ENCODE measurements around the gene EXOSC10.

- TF ChIP-seq CTCF (IDR thresholded peaks at IDR 0.05) (no peak), POLR2AphosphoS5 (IDR thresholded peaks at IDR 0.05; ENCODE audit: low read depth, low read length) (no peak), NRF1 (IDR thresholded peaks at IDR 0.05; ENCODE audit: low read depth, low read length) (no peak), JUND (IDR thresholded peaks at IDR 0.05) (no peak), FOXM1 (IDR thresholded peaks at IDR 0.05; ENCODE audit: low read depth) (no peak), REST (IDR thresholded peaks at IDR 0.05; ENCODE audit: low read depth, low read length) (no peak), ZBTB33 (IDR thresholded peaks at IDR 0.05; ENCODE audit: borderline replicate concordance, low read depth) (no peak), RCOR1 (IDR thresholded peaks at IDR 0.05; ENCODE audit: low read length) (no peak), GABPA (IDR thresholded peaks at IDR 0.05; ENCODE audit: low read depth) (no peak), SIN3A (IDR thresholded peaks at IDR 0.05; ENCODE audit: borderline replicate concordance, low read depth, low read length) (no peak), NFIC (IDR thresholded peaks at IDR 0.05; ENCODE audit: borderline replicate concordance) (no peak)
These were observed 43.7 kb upstream of the EXOSC10 start for GRCh38 chr1:11143401-11143800.
